Frontal cortex (tissue), 4 donors: ENCODE data around the gene HK1. TPM values are rescaled to one million over a fixed set of nuclear protein-coding genes. Genes with fewer than 3 reads are reported as not detected.
"Not testable (repeated sequence)": the region's sequence is repeated elsewhere in the genome, so short reads cannot be mapped to it uniquely, and the experiment has no call there.

Experiments used
- DNase-seq, 2 donors: peaks; one replicate each; pipeline ENCODE4 v3.0.0; 2012; ENCODE audit warnings: low spot score in 2 of 2
- FAIRE-seq: peaks from 2 replicates; lab custom pipeline; 2012; peaks lifted over from hg19 to GRCh38; lab: Jason Lieb, UNC
- total RNA-seq: library from RNA; depleted of rRNA; stranded (reverse); fragments of >200 nt; gene quantifications from one replicate; pipeline ENCODE4 v1.2.3, GENCODE V29; 2014
- donor health status: control.
- donor health status: control.
- donor health status: control.

Gene HK1
- total RNA-seq, 1 donor from 2014 or later: 114 TPM

DNA sequence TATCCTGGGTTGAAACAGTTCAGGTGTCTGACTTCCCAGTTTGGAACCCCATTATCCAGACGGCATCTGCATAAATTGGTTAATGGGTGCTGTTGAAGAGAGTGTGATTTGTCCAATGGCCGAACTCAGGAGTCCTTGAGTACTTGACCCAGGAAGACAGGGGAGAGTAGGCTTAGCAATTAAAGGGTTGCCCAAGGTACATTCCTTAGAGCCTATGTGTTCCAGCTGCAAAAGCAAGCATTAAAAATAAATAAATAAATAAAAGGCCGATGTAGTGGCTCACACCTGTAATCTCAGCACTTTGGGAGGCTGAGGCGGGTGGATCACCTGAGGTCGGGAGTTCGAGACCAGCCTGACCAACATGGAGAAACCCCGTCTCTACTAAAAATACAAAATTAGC is 44.0 kb downstream of the HK1 start:
- not testable (repeated sequence) for FAIRE-seq, DNase-seq

DNA sequence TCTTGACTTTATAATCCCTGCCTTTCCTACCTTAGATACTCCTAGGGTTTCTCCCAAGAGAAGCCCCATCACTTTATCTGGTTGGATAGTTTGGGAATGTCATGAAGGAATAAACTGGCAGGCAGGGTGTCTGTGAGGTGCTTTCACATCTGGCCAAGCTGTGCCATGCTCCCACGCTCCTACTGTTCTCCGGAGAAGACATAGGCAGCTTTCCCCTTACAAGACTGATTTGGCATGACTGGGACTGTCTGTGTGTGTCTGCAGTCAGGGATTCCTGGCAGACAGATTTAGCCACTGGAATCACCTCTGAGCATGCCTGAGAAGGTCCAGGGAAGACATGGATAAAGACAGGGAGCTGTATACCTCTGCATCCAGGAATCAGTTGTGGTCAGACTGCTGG is 45.3 kb downstream of the HK1 start:
- FAIRE-seq (no peak), DNase-seq (no peak)

DNA sequence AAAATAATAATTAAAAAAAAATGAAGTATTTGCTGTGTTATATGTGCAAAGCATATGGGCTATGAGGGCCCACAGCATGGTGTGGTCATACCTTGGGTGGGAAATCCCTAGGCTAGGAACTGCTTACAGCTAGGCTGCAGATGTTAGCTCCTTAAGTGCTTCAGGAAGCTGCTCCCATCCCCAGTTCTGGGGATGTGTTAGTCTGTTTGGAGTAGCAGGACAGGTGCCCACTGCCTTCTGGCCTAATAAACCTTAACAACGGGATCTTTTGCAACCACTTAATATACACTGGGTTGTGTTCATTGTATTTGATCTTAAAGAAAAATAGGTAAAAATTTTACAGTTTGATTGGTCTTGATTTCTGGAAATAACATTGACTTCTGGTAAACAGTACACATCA is 46.3 kb downstream of the HK1 start:
- DNase-seq: no peak
- FAIRE-seq: no peak

DNA sequence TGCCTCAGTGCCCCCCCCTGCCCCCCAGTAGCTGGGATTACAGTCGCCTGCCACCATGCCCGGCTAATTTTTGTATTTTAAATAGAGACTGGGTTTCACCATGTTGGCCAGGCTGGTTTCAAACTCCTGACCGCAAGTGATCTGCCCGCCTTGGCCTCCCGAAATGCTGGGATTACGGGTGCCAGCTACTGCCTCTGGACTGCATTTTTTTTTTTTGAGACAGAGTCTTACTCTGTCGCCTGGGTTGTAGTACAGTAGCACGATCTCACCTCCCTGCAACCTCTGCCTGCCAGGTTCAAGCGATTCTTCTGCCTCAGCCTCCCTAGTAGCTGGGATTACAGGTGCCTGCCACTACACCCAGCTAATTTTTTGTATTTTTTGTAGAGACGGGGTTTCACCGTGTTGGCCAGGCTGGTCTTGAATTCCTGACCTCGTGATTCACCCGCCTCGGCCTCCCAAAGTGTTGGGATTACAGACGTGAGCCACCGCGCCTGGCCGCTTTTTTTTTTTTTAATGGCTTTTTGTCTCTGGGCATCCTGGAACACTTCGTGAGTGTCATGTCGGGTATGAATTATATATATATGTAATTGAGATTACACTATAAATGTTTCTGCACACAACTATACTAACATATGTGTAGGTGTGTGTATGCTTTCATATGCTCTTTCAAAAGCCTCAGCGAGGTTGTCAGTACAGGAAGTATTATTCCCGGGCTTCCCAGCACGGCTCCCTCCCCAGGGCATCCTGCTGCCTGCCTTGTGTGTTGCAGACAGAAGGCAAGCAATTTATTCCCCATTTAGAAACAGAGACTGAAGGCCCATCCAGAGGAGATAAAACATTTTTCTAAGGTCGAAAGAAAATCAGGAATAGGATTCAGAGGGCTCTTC is 47.6 kb downstream of the HK1 start:
- not testable (repeated sequence) for FAIRE-seq, DNase-seq

GRCh38 chr10:69326692-69327091 is 48.4 kb downstream of the HK1 start:
- FAIRE-seq (no peak), DNase-seq (no peak)

DNA sequence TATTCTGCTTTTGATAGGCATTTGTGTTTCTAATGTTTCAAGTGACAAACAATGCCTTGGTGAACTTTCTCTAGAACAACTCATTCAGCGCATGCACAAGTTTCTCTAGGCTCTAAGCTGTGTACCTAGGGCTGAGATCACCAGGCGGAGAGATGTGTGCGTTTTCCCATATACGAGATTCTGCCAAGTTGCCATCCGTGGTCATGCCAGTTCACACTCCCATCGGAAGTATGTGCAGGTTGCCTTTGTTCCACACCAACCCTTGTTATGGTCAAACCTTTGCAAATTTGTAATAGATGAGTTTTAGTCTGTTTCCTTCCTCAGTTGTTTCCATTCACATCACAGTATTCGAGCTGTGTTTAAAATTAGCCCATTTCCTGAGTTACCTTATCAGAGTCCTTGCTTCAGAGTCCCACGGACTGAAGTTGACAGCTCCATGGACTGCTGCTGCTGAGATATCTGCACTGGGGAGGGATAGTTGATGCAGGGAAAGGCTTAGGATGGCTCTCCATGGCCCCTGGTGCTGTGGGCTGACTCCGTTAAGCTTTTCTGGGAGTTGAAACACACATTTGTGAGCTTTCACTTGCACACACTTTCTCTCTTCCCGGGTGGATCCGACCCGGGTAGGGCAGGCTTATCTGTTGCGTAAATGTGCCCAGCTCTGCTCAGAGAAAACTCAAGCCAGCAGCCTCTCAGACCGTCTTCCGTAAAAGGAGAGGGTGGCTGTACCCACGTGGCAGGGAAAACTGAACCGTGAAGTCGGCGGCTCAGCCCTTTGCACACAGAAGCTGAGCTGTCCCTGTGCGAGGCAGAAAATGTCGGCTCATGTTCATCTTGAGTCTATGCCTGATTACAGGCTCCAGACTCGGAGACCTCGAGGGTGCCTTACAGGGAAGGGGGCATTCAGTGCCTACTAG is 49.4 kb downstream of the HK1 start:
- FAIRE-seq: no peak
- DNase-seq: no peak

GRCh38 chr10:69328380-69328735 is 50.1 kb downstream of the HK1 start:
- no peak for DNase-seq
- FAIRE-seq: no peak

DNA sequence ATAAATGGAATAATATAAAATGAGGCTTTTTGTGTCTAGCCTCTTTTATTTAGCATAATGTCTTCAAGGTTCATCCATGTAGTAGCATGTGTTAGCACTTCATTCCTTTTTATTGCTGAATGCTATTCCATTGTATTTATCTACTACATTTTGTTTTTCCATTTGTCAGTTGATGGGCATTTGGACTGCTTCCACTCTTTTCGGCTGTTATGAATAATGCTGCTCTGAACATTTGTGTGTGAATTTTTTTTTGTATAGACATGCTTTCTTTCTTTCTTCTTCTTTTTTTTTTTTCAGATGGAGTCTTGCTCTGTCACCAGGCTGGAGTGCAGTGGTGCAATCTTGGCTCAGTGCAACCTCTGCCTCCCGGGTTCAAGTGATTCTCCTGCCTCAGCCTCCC is 50.6 kb downstream of the HK1 start:
- FAIRE-seq, DNase-seq: not testable (repeated sequence)

GRCh38 chr10:69329721-69330178 is 51.5 kb downstream of the HK1 start:
- no peak for FAIRE-seq
- DNase-seq: no peak

- FAIRE-seq: no peak
Observed at GRCh38 chr10:69331161-69331560, 52.9 kb downstream of the HK1 start.

GRCh38 chr10:69332278-69333010 is 54.1 kb downstream of the HK1 start:
- DNase-seq: no peak
- no peak for FAIRE-seq

More at GRCh38 chr10:69331161-69331560, 52.9 kb downstream of the HK1 start:
- DNase-seq: no peak

- FAIRE-seq: no peak
Observed at GRCh38 chr10:69333205-69333604, 54.9 kb downstream of the HK1 start.

GRCh38 chr10:69333865-69334301 is 55.6 kb downstream of the HK1 start:
- not testable (repeated sequence) for FAIRE-seq, DNase-seq

More at GRCh38 chr10:69333205-69333604, 54.9 kb downstream of the HK1 start:
- DNase-seq: no peak

- no peak for FAIRE-seq
- DNase-seq: no peak
Observed at GRCh38 chr10:69334302-69335062, 56.2 kb downstream of the HK1 start.

GRCh38 chr10:69335063-69335587 is 56.8 kb downstream of the HK1 start:
- no peak for FAIRE-seq
- no peak for DNase-seq

DNA sequence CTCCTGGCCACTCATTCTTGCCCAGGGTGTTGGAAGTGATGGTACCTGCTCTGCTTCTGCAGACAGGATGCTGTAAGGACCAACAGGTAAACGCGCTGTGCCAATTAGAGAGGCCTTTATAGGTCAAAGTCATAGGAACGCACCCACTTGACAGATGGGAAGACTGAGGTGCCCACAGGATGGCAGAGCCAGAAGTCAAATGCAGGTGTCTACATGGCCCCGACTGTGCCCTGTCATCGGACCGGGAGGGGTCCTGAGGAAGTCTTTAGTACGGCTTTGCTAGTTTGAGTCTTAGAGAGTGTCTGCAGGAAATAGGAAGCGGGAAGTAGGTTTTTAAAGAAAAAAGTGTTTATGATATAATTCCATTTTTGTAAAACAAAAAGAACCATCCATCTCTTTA is 57.3 kb downstream of the HK1 start:
- DNase-seq (no peak), FAIRE-seq (no peak)

DNA sequence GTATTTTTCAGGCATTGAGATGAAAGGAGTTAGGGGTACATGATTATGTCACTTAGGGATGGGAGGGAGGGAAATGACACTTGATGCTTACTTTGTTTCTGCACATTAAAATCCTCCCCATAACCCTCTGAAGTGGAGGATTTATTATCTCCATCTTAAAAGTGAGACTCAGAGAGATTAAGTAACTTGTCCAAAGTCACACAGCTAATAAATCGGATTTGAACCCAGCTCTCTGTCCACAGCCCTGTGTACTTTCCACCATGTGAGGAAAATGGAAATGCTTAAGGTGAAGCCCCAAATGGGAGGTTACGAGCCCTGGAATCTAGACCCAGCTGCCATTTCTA is 58.6 kb downstream of the HK1 start:
- DNase-seq (no peak), FAIRE-seq (no peak)

- no peak for DNase-seq
- FAIRE-seq: no peak
Observed at GRCh38 chr10:69337296-69338132, 59.2 kb downstream of the HK1 start.
